ENCODE results near the gene DUS3L.
"Not testable (repeated sequence)": the region's sequence is repeated elsewhere in the genome, so short reads cannot be mapped to it uniquely, and the experiment has no call there.

Gene DUS3L

GRCh38 chr19:5775668-5776309 is 15.2 kb downstream of the DUS3L start:
- H3K4me3 ChIP-seq (ENCODE audit: low read depth in 1 of 2, low read length in 2 of 2) = no peak overlapping the region
- no peaks in the 10 kb centered on the region for H3K4me1 ChIP-seq (ENCODE audit: control insufficient read depth in 1 of 2, insufficient read depth in 2 of 2, low read length in 2 of 2)
- no peaks in the 10 kb centered on the region for H3K36me3 ChIP-seq (ENCODE audit: control insufficient read depth in 1 of 2, insufficient read depth in 2 of 2, low read length in 2 of 2)
- no peaks in the 10 kb centered on the region for H3K9me3 ChIP-seq (ENCODE audit: control insufficient read depth in 1 of 2, low read length in 2 of 2)
- no peaks in the 10 kb centered on the region for H3K27me3 ChIP-seq (ENCODE audit: low read depth, low read length)
- no peak overlapping the region for H3K27ac ChIP-seq (ENCODE audit: low read length)

GRCh38 chr19:5774921-5775320 is 16.0 kb downstream of the DUS3L start:
- Histone ChIP-seq H3K36me3 (ENCODE audit: control insufficient read depth in 1 of 2, insufficient read depth in 2 of 2, low read length in 2 of 2) (no peaks in the 10 kb centered on the region), H3K27ac (ENCODE audit: low read length) (no peak overlapping the region), H3K27me3 (ENCODE audit: low read depth, low read length) (no peaks in the 10 kb centered on the region), H3K4me3 (ENCODE audit: low read depth in 1 of 2, low read length in 2 of 2) (no peak overlapping the region), H3K4me1 (ENCODE audit: control insufficient read depth in 1 of 2, insufficient read depth in 2 of 2, low read length in 2 of 2) (no peaks in the 10 kb centered on the region), H3K9me3 (ENCODE audit: control insufficient read depth in 1 of 2, low read length in 2 of 2) (no peaks in the 10 kb centered on the region)

- Histone ChIP-seq H3K27me3 (ENCODE audit: low read depth, low read length) (no peaks in the 10 kb centered on the region), H3K27ac (ENCODE audit: low read length) (no peak overlapping the region), H3K9me3 (ENCODE audit: control insufficient read depth in 1 of 2, low read length in 2 of 2) (no peaks in the 10 kb centered on the region), H3K4me1 (ENCODE audit: control insufficient read depth in 1 of 2, insufficient read depth in 2 of 2, low read length in 2 of 2) (no peaks in the 10 kb centered on the region), H3K36me3 (ENCODE audit: control insufficient read depth in 1 of 2, insufficient read depth in 2 of 2, low read length in 2 of 2) (no peaks in the 10 kb centered on the region), H3K4me3 (ENCODE audit: low read depth in 1 of 2, low read length in 2 of 2) (no peak overlapping the region)
Observed at GRCh38 chr19:5773276-5773675, 17.7 kb downstream of the DUS3L start.

- H3K27me3 ChIP-seq (ENCODE audit: low read depth, low read length) = no peaks in the 10 kb centered on the region
- no peak overlapping the region for H3K27ac ChIP-seq (ENCODE audit: low read length)
- no peak overlapping the region for H3K4me3 ChIP-seq (ENCODE audit: low read depth in 1 of 2, low read length in 2 of 2)
- H3K36me3 ChIP-seq (ENCODE audit: control insufficient read depth in 1 of 2, insufficient read depth in 2 of 2, low read length in 2 of 2) = no peaks in the 10 kb centered on the region
- H3K4me1 ChIP-seq (ENCODE audit: control insufficient read depth in 1 of 2, insufficient read depth in 2 of 2, low read length in 2 of 2) = no peaks in the 10 kb centered on the region
- no peaks in the 10 kb centered on the region for H3K9me3 ChIP-seq (ENCODE audit: control insufficient read depth in 1 of 2, low read length in 2 of 2)
Observed at GRCh38 chr19:5772416-5772815, 18.5 kb downstream of the DUS3L start.

GRCh38 chr19:5767949-5768348 is 23.0 kb downstream of the DUS3L start:
- H3K4me3 ChIP-seq (ENCODE audit: low read depth in 1 of 2, low read length in 2 of 2) = no peak overlapping the region
- no peaks in the 10 kb centered on the region for H3K27me3 ChIP-seq (ENCODE audit: low read depth, low read length)
- no peaks in the 10 kb centered on the region for H3K4me1 ChIP-seq (ENCODE audit: control insufficient read depth in 1 of 2, insufficient read depth in 2 of 2, low read length in 2 of 2)
- no peak overlapping the region for H3K27ac ChIP-seq (ENCODE audit: low read length)
- no peaks in the 10 kb centered on the region for H3K9me3 ChIP-seq (ENCODE audit: control insufficient read depth in 1 of 2, low read length in 2 of 2)
- H3K36me3 ChIP-seq (ENCODE audit: control insufficient read depth in 1 of 2, insufficient read depth in 2 of 2, low read length in 2 of 2) = no peaks in the 10 kb centered on the region

- no peaks in the 10 kb centered on the region for H3K9me3 ChIP-seq (ENCODE audit: control insufficient read depth in 1 of 2, low read length in 2 of 2)
- no peaks in the 10 kb centered on the region for H3K36me3 ChIP-seq (ENCODE audit: control insufficient read depth in 1 of 2, insufficient read depth in 2 of 2, low read length in 2 of 2)
- H3K27ac ChIP-seq (ENCODE audit: low read length) = no peak overlapping the region
- no peaks in the 10 kb centered on the region for H3K27me3 ChIP-seq (ENCODE audit: low read depth, low read length)
- H3K4me3 ChIP-seq (ENCODE audit: low read depth in 1 of 2, low read length in 2 of 2) = no peak overlapping the region
- no peaks in the 10 kb centered on the region for H3K4me1 ChIP-seq (ENCODE audit: control insufficient read depth in 1 of 2, insufficient read depth in 2 of 2, low read length in 2 of 2)
Observed at GRCh38 chr19:5765220-5765619, 25.7 kb downstream of the DUS3L start.

- Histone ChIP-seq H3K4me1 (ENCODE audit: control insufficient read depth in 1 of 2, insufficient read depth in 2 of 2, low read length in 2 of 2) (no peaks in the 10 kb centered on the region), H3K4me3 (ENCODE audit: low read depth in 1 of 2, low read length in 2 of 2) (no peak overlapping the region), H3K27me3 (ENCODE audit: low read depth, low read length) (no peaks in the 10 kb centered on the region), H3K36me3 (ENCODE audit: control insufficient read depth in 1 of 2, insufficient read depth in 2 of 2, low read length in 2 of 2) (no peaks in the 10 kb centered on the region), H3K9me3 (ENCODE audit: control insufficient read depth in 1 of 2, low read length in 2 of 2) (no peaks in the 10 kb centered on the region), H3K27ac (ENCODE audit: low read length) (no peak overlapping the region)
Observed at GRCh38 chr19:5762608-5763217, 28.2 kb downstream of the DUS3L start.

- H3K9me3 ChIP-seq (ENCODE audit: control insufficient read depth in 1 of 2, low read length in 2 of 2) = no peaks in the 10 kb centered on the region
- H3K4me3 ChIP-seq (ENCODE audit: low read depth in 1 of 2, low read length in 2 of 2) = no peak overlapping the region
- H3K27me3 ChIP-seq (ENCODE audit: low read depth, low read length) = no peaks in the 10 kb centered on the region
- H3K27ac ChIP-seq (ENCODE audit: low read length) = no peak overlapping the region
- no peaks in the 10 kb centered on the region for H3K36me3 ChIP-seq (ENCODE audit: control insufficient read depth in 1 of 2, insufficient read depth in 2 of 2, low read length in 2 of 2)
- H3K4me1 ChIP-seq (ENCODE audit: control insufficient read depth in 1 of 2, insufficient read depth in 2 of 2, low read length in 2 of 2) = no peaks in the 10 kb centered on the region
Observed at GRCh38 chr19:5753743-5754142, 37.2 kb downstream of the DUS3L start.

- H3K4me1 ChIP-seq (ENCODE audit: control insufficient read depth in 1 of 2, insufficient read depth in 2 of 2, low read length in 2 of 2) = no peaks in the 10 kb centered on the region
- H3K36me3 ChIP-seq (ENCODE audit: control insufficient read depth in 1 of 2, insufficient read depth in 2 of 2, low read length in 2 of 2) = no peaks in the 10 kb centered on the region
- no peaks in the 10 kb centered on the region for H3K27me3 ChIP-seq (ENCODE audit: low read depth, low read length)
- no peaks in the 10 kb centered on the region for H3K9me3 ChIP-seq (ENCODE audit: control insufficient read depth in 1 of 2, low read length in 2 of 2)
- H3K27ac ChIP-seq (ENCODE audit: low read length) = no peak overlapping the region
- H3K4me3 ChIP-seq (ENCODE audit: low read depth in 1 of 2, low read length in 2 of 2) = no peak overlapping the region
Observed at GRCh38 chr19:5751709-5752108, 39.3 kb downstream of the DUS3L start.

- H3K4me3 ChIP-seq (ENCODE audit: low read depth in 1 of 2, low read length in 2 of 2) = no peak overlapping the region
- no peaks in the 10 kb centered on the region for H3K36me3 ChIP-seq (ENCODE audit: control insufficient read depth in 1 of 2, insufficient read depth in 2 of 2, low read length in 2 of 2)
- no peak overlapping the region for H3K27ac ChIP-seq (ENCODE audit: low read length)
- no peaks in the 10 kb centered on the region for H3K9me3 ChIP-seq (ENCODE audit: control insufficient read depth in 1 of 2, low read length in 2 of 2)
- no peaks in the 10 kb centered on the region for H3K27me3 ChIP-seq (ENCODE audit: low read depth, low read length)
- H3K4me1 ChIP-seq (ENCODE audit: control insufficient read depth in 1 of 2, insufficient read depth in 2 of 2, low read length in 2 of 2) = no peaks in the 10 kb centered on the region
Observed at GRCh38 chr19:5749505-5749904, 41.5 kb downstream of the DUS3L start.

GRCh38 chr19:5748920-5749319 is 42.0 kb downstream of the DUS3L start:
- not testable (repeated sequence) for H3K9me3 ChIP-seq (ENCODE audit: control insufficient read depth in 1 of 2, low read length in 2 of 2); H3K4me1 ChIP-seq (ENCODE audit: control insufficient read depth in 1 of 2, insufficient read depth in 2 of 2, low read length in 2 of 2)

GRCh38 chr19:5744999-5745398 is 46.0 kb downstream of the DUS3L start:
- not testable (repeated sequence) for H3K27ac ChIP-seq (ENCODE audit: low read length); H3K36me3 ChIP-seq (ENCODE audit: control insufficient read depth in 1 of 2, insufficient read depth in 2 of 2, low read length in 2 of 2); H3K4me1 ChIP-seq (ENCODE audit: control insufficient read depth in 1 of 2, insufficient read depth in 2 of 2, low read length in 2 of 2); H3K27me3 ChIP-seq (ENCODE audit: low read depth, low read length); H3K9me3 ChIP-seq (ENCODE audit: control insufficient read depth in 1 of 2, low read length in 2 of 2); H3K4me3 ChIP-seq (ENCODE audit: low read depth in 1 of 2, low read length in 2 of 2)

More at GRCh38 chr19:5748920-5749319, 42.0 kb downstream of the DUS3L start:
- H3K27me3 ChIP-seq (ENCODE audit: low read depth, low read length); H3K36me3 ChIP-seq (ENCODE audit: control insufficient read depth in 1 of 2, insufficient read depth in 2 of 2, low read length in 2 of 2); H3K4me3 ChIP-seq (ENCODE audit: low read depth in 1 of 2, low read length in 2 of 2); H3K27ac ChIP-seq (ENCODE audit: low read length): not testable (repeated sequence)

All from muscle layer of duodenum (tissue), 2 donors.